HepG2 (cell line): ENCODE measurements around the gene DUSP7. TPM values are rescaled to one million over a fixed set of nuclear protein-coding genes. Genes with fewer than 3 reads are reported as not detected.

Experiments
- ARHGAP35 ChIP-seq: sonication (generic); formaldehyde crosslinking; IDR thresholded peaks from 2 replicates; pipeline ENCODE4 v1.9.0; 2022; ENCODE audit warnings: mild to moderate bottlenecking, inconsistent platforms, moderate library complexity, missing genetic modification reagents, borderline replicate concordance
- ARID4A ChIP-seq: sonication (generic); formaldehyde crosslinking; IDR thresholded peaks from 2 replicates; pipeline ENCODE4 v1.5.0; 2020; ENCODE audit warnings: mild to moderate bottlenecking, missing genetic modification reagents, borderline replicate concordance
- ARID5B ChIP-seq: IDR thresholded peaks from 2 replicates; pipeline ENCODE4 v1.4.0; 2020; ENCODE audit warnings: mild to moderate bottlenecking, missing genetic modification reagents
- NRL ChIP-seq: sonication (generic); formaldehyde crosslinking; IDR thresholded peaks from 2 replicates; pipeline ENCODE4 v1.5.0; 2020; ENCODE audit warnings: missing genetic modification reagents, mild to moderate bottlenecking, moderate library complexity, borderline replicate concordance
- RAD21 ChIP-seq: fragments of 450-650 bp; formaldehyde crosslinking; IDR thresholded peaks from 2 replicates; pipeline ENCODE4 v1.5.0; 2020; ENCODE audit warnings: mild to moderate bottlenecking
- REST ChIP-seq, 2 experiments: IDR thresholded peaks; 2 replicates each; pipeline ENCODE4 v1.6.1; 2011 to 2012; ENCODE audit warnings: low read length in 2 of 2, borderline replicate concordance in 1 of 2, low read depth in 1 of 2, mild to moderate bottlenecking in 1 of 2, moderate library complexity in 1 of 2
- ZBTB25 ChIP-seq: IDR thresholded peaks from 2 replicates; pipeline ENCODE4 v1.6.1; 2018; ENCODE audit warnings: missing genetic modification reagents
- ZBTB26 ChIP-seq: IDR thresholded peaks from 2 replicates; pipeline ENCODE4 v1.6.1; 2016; ENCODE audit warnings: missing compliant biosample characterization, missing genetic modification reagents, borderline replicate concordance
- ZBTB33 ChIP-seq: sonication (generic); formaldehyde crosslinking; IDR thresholded peaks from 2 replicates; pipeline ENCODE4 v1.4.0; 2020; ENCODE audit warnings: missing genetic modification reagents
- ZNF547 ChIP-seq: sonication (generic); formaldehyde crosslinking; IDR thresholded peaks from 2 replicates; pipeline ENCODE4 v1.5.1; 2020; ENCODE audit warnings: mild to moderate bottlenecking, missing genetic modification reagents
- ZSCAN25 ChIP-seq: sonication (generic); formaldehyde crosslinking; IDR thresholded peaks from 2 replicates; pipeline ENCODE4 v1.8.0; 2022; ENCODE audit warnings: mild to moderate bottlenecking, missing genetic modification reagents
- polyA plus RNA-seq, 8 experiments: library from polyadenylated mRNA; depleted of rRNA in 3 of 8; stranded (reverse) in 7 of 8; unstranded in 1 of 8; fragments of >200 nt; fragmentation: Illumina TruSeq in 4 of 8; extraction: Trizol in 4 of 8; gene quantifications; 2 replicates each; pipeline versions ENCODE4 v1.2.1 to v1.2.3, GENCODE V29; 2011 to 2016; ENCODE audit warnings: low read depth in 4 of 8, missing spikeins in 1 of 8, mixed read lengths in 1 of 8; ENCODE audit not compliant: insufficient read depth in 1 of 8
- total RNA-seq, 5 experiments: library from RNA; depleted of rRNA; stranded (reverse); fragments of >200 nt; fragmentation: Illumina TruSeq; extraction: Trizol; gene quantifications; 2 replicates each; pipeline ENCODE4 v1.2.3, GENCODE V29; 2016; ENCODE audit warnings: low read depth in 1 of 5

The DUSP7 gene
- total and polyA plus RNA-seq, 2 of the 13 experiments (the other 11 are each of a cell fraction or from before 2014, with no cell fraction given): 6.6 to 8.8 TPM

GRCh38 chr3:52001443-52001974, 54.9 kb downstream of the DUSP7 start (continued):
- TF ChIP-seq ZBTB25: 0 out of 2 replicates have a peak, but pooled peaks have one; percentile 20
- TF ChIP-seq ARID4A (CRISPR knock-in tag): no peak; the same call in 1 of the 2 replicates
- TF ChIP-seq RAD21 (CRISPR knock-in tag): peak; percentile 99
- peak; percentile 60; the same call in 1 of the 2 replicates for TF ChIP-seq ARHGAP35
- 0 out of 2 replicates have a peak, but pooled peaks have one; percentile 42 for TF ChIP-seq ARID5B
- TF ChIP-seq ZBTB26 (CRISPR knock-in tag): no peak
- peak; percentile 70; the same call in 1 of the 2 replicates for TF ChIP-seq ZBTB33 (CRISPR knock-in tag)
- TF ChIP-seq NRL (CRISPR knock-in tag): no peak
- TF ChIP-seq ZSCAN25 (CRISPR knock-in tag): peak; percentile 28; the same call in 1 of the 2 replicates
- no peak for TF ChIP-seq ZNF547 (CRISPR knock-in tag)
- no peak for TF ChIP-seq REST (IDR thresholded peaks at IDR 0.05; ENCODE audit: borderline replicate concordance in 1 of 2, low read depth in 1 of 2, low read length in 2 of 2)
